ENCODE results near the gene TFIP11.

The TFIP11 gene

DNA sequence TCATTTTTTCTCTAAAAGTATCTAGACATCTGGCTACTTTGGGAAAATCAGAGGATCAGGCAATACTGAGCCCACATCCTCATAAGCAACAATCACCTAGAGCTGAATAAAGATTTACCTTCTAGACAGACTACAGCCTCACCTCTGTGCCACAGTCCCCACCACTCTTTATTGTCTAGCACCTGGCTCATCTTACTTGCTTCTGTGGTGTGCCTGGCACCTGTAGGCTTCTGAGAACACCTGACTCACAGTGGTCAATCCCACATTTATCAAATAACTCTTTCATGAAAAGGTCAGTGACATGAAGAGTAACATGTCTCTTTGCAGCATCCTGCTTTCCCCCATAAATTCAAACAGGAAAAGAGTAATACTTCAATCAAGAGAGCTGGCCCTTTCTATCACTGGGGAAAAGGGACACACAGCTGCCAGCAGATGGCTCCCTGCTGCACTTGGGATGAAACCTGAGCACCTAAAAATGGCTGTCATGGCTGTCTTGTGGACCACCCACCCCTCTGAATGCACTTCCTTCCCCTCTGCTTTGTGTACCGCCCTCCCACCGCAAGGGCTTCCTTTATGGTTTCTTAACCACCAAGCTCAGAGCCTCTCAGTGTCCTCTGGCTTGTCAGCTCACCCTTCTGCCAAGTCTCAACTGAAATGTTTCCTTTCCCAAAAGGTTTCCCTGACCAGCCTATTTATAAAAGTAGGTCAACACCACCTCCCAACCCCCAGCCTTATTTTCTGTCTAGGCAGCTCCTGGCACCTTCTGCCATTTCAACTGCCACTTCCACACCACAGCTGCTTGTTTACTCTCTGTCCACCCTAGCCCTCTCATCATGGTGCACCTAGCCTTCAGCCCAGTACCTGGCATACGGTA is 9.3 kb downstream of the TFIP11 start:
- peak; percentile 95 to 96 for DNase-seq

DNA sequence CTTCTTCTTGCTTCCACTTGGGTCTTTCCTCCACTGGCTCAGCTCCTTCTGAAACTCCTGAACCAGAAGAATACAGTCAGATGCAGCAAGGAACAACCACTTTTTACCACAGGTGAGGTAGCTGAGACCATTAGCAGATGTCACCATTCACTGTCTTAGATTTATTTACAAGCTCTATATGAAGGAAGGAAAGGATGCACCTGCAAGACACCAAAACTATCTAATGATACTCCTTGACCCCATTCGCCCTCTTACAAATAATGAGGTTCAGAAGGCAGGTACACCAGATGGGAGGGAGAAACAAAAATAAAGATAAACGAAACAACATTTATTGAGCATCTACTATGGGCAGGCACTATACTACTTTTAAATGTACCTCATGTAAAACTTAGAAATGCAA is 10.3 kb downstream of the TFIP11 start:
- no peak for DNase-seq

DNA sequence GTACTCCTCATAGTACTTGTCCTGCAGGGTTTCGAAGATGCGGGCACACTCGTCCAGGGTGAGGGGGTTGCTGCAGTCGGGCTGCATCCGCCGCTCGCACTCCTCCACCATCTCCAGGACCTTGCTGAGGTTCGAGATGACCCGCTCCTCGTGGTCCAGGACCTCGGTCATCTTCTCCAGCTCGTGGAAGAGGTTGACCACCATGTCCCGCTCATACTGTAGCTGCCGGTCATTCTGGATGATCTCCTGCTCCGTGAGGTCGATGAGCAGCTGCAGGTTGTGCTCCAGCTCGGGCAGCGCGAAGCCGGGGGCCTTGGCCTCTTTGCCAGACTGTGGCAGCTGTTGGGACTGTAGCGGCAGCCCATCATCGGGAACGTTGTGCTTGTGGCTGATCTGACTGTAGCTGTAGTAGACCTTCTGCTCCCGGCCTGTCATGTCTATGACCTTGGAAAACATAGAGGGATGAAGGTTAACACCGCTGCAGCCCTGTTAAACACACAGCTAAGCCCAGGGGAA is 13.0 kb downstream of the TFIP11 start:
- no peak for DNase-seq

DNA sequence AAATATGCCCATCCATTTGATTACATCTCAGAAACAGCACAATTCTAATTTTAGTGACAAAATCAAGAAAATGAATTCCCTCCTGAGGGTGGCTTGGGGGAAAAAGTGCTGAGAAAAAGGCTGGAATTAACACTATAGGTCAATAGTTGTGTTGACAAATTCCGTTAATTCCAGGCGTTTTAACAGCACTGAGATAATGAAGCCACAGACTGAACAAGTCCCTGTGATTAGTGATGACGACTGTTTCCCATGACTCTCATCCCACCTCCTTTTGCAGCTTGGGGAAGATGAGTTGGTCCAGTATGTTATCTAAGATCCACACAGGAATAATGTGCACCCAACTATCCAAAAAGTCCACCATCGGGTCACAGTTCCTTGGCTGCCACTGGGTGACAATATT is 15.8 kb downstream of the TFIP11 start:
- DNase-seq = no peak

DNA sequence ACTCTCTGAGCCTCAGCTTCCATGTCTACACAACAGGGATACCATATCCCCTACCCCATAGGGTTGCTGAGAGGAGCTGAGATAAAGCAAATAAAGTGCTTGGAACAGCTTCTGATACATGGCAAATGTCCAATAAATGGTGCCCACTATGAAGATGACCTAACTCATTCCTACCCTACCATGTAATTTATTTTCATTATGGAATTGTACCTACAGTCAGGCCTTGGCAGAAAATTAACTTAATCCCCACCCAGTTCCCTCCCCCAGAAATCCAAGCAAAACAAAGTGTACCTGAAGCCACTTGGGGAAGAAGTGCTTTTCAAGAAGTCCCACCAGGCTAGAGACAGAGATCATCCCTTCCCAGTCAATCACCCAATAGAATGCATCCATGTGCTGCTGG is 17.8 kb downstream of the TFIP11 start:
- DNase-seq = no peak

DNA sequence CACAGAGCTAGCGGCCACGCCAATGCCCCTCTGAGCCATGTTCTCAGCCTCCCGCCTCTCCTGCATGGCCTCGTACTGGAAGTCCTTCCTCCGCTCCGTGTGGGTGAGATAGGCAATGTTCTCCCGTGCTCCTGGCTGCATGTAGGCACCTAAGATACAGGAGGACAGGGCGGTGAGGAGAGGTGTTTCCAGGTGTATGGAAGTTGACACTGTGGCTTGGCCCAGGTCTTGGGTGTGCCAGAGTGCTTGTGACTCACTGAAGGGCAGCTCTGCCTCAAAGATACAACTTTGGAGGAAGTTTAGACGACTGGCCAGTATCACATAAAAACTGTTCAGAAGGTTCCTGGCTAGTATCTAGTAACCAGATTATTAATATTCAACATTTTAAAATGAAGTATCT is 20.1 kb downstream of the TFIP11 start:
- DNase-seq = no peak

DNA sequence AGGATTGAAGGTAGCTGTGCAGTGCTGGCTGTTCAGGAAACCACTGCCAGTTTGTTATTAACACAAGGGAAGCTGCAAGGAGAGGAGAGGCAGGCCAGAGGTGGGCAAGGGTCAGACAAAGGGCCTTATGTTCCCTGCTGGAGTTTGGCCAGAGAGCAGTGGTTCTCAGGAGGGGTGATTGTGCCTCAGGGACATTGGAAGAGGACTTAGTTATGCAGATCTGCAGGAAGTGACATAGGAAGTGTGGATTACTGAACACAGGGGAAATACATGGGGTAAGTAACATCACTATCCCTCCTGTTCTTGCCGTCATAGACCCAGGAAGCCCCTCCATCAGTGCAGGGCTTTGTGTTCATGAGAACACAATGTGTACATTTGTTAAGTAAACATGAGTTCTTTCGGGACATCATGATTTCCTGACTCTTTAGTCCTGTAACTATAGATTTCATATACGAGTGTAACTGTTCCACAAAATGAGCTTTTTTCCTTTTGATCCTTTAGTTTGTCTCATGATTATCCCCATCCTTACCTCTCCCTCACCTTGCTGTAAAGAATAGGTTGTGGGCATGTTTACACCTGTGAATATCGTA is 22.7 kb downstream of the TFIP11 start:
- DNase-seq = no peak

DNA sequence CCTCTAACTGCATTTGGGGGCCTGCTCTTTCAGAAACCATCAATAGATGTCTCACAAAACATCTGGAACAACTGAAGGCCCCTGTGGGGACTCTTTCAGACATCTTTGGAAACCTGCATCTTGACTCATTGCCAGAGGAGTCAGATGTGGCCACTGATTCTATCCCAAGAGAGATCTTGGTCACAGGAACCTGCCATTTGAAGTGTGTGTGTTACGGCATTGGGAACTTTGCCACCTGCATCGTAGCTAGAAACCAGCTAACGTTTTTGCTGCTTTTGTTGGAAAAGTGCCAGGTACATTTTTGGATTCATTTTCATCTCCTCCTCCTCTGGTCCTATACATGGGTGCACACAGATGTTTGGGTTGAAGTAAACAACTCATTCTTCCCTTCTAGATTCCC is 24.3 kb downstream of the TFIP11 start:
- no peak for DNase-seq

DNA sequence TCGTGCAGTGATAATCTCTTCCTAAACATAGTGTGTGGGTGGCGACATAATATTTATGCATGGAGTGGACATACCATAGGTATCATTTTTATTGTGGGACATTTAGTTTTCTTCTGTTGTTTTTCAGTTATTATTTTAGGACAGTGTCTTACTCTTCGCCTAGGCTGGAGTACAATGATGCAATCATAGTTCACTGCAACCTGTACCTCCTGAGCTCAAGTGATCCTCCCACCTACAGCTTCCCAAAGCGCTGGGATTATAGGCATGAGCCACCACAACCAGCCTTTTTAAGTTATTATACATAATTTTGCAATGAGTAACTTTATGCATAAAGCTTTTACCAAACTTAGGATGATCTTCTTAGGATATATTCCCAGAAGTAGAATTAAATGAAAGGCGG is 25.9 kb downstream of the TFIP11 start:
- no peak for DNase-seq

DNA sequence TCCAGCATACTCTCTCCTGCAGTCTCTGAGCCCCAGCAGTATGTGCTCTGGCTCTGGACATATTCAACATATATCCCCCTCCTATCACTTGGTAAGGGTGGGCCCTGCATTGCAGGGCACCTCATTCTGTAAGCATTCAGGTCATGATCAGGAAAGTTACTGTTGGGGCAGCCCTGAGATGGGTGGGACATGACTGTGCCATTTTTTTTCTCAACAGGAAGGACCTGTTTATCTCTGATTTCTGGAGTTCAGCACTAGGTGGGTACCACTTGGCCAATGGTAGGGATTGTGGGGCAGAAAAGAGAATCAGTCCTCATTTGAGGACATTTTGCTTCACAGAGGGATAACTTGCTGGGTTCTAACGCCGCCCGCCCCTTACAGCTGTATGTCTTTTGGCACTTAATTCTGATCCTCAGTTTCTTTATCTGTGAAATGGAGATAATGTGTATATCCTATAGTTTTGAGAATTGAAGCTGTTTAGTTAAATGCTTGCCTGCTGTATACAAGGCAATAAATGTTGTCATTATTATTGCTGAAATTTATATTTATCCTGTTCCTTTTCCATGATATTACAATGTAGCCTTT is 26.4 kb downstream of the TFIP11 start:
- DNase-seq = no peak

DNA sequence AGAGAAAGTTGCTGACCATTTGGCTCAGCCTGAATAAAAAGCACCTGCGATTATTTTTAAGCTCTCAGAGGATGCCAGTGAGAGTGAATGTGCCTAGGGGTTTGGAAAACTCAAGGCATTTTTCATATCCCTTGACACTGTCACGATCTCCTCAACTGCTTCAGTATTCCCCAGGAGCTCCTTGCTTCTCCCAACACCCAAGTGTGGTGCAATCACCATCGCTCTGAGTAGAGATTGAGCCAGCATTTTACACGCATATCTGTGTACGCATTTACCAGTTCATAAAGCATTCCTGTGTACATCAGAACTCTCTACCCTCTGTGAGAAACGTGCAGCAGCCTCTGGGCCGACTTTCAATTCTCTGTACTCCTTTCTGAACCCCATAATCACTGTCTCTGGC is 27.3 kb downstream of the TFIP11 start:
- DNase-seq = no peak

DNA sequence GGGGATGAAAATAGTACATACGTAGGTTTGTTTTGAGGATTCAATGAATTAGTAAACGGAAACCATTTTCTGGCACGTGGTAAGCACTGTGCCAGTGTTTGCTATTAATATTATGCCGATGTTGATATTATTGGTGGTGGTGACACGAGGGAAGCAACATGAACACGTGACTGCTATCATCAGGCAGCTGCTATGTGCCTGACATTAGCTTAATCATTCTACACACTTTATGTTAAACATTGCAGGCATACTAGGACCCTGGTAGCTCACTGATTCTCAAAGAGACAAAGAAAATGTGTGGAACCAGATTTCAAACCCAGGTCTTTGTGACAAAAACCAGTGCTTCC is 27.9 kb downstream of the TFIP11 start:
- no peak for DNase-seq

DNA sequence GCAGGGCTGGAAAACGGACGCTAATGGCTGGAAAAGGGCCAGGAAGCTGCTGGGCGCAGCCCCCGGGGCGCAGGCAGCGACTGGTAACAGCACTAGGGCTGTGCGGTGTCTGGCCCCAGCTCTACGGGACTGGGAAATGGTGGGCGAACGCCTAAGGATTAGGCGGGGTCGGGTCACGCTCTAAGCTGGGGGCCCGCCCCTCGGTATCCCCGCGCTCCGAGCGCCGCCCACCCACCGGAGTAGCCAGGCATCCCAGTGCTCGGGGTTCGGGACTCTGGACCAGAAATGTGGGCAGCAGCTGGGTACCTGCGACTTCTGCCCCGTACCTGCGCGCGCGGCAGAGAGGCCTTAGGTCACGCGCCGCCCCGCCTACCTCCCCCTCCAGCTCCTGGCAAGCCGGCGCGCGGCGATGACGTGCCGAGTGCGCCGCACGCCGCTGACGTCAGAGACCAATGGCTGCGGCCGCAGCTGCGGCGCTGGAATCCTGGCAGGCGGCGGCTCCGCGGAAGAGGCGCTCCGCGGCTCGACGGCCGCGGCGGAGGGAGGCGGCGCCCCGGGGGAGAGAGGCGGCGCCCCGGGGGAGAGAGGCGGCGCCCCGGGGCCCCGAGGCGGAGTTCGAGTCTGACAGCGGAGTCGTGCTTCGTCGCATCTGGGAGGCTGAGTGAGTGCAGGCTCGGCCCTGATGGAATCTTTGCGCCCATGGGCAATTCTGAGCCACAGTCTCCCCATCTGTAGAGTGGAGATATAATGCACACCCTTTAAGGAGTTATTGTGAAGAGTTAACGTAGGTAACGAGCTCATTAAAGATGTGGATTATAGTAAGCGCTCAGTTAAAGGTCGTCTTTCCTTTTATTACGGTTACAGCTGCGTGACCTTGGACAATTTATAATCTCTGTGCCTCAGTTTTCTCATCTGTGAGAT is 28.6 kb downstream of the TFIP11 start, which contains the start of the genes HPS4 and SRRD:
HPS4 (minus strand) TSS at position 345 of the 921 bp plus-strand sequence. CDS start 2,021 bp downstream, outside the sequence.
SRRD (plus strand) TSS at position 439 of the 921 bp plus-strand sequence; CDS start at position 453, 14 bp downstream.
- DNase-seq = peak; percentile 66 to 79

DNA sequence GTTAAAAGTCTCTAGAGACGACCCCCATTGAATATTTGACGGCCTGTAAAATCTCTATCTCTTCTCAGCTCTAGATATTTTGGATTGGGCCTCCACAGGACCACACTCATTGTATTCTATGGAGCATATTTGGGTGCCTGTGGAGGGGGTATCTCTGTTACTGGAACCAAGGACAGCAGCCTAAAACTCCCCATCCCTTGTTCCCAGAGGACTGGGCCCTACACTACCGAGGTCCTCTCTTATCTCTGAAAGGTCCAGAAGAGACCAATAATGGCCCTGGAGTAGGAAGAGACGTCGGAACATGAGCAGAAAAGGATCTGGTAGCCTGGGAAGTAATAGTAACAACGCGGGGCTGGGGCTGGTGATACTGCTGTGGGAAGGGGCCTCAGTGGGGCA is 29.2 kb downstream of the TFIP11 start:
- peak in 1 of 2 experiments; percentile 10 for DNase-seq

DNA sequence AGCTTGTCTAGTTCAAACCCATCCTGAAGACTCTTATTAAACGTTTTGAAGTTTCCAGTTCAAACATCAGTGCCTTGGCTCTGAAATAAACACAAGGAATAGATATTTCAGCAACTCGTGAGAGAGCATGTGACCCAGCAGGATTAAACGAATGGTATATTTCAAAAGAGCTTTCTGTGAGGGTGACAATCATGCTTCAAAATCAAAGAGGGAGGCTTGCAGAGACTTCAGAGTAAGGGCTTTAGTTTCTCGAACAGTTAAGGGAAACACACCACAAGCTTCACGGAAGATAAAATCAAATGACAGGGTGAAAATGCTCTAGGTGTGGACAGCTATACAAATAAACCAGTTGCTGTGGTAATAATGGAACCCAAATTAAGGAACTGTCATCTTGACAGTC is 30.1 kb downstream of the TFIP11 start:
- DNase-seq = no peak

DNA sequence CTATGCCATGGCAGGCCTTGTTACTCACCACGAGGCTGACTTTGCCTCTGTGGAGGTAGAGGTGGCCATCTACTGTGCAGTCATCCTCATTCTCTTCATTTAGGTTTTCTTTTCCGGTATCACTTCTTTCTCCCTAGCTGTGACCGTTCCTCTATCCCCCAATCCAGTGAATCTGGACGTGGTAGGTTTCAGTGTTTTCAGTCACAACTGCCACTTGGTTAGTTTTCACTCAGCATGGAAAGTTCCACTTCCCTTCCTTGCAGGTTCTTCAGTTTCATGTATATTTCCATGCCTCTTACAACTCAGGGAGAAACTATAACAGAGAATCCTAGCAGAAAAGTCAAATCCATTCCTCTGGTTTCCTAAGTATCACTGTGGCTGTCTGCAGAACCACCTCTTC is 30.6 kb downstream of the TFIP11 start:
- DNase-seq = no peak

DNA sequence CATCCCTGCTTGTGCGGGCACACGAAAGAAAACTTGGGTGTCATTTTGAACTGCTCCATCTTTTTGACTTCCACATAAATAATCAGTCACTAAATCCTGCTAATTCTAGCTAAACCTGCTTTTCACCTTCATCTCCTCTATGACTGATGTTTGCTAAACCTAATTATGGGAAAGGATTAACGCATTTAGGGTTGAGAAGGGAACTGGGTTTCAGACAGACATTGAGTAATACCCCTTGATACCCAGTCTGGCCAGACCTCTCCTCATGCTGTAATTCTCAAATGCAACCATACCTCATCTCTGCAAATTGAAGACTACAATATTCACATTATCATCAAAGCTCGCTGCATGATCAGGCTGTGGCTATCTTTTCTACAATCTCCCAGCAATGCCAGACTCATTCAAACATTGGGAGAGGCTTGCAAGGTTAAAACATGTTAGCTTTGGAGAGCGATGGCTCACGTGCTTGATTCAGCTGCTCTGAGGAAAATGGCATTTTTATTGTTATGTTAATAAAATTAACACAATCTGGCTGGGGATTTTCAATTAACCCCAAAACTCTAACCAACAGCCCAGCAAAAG is 31.1 kb downstream of the TFIP11 start:
- no peak for DNase-seq

DNA sequence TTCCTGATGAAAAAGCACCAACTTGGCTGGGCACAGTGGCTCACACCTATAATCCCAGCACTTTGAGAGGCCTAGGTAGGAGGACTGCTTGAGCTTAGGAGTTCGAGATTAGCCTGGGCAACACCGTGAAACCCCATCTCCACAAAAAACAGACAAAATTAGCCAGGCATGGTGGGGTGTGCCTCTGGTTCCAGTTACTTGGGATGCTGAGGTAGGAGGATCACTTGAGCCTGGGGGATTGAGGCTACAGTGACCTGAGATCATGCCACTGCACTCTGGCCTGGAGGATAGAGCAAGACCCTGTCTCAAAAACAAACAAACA is 31.7 kb downstream of the TFIP11 start:
- DNase-seq = no peak

DNA sequence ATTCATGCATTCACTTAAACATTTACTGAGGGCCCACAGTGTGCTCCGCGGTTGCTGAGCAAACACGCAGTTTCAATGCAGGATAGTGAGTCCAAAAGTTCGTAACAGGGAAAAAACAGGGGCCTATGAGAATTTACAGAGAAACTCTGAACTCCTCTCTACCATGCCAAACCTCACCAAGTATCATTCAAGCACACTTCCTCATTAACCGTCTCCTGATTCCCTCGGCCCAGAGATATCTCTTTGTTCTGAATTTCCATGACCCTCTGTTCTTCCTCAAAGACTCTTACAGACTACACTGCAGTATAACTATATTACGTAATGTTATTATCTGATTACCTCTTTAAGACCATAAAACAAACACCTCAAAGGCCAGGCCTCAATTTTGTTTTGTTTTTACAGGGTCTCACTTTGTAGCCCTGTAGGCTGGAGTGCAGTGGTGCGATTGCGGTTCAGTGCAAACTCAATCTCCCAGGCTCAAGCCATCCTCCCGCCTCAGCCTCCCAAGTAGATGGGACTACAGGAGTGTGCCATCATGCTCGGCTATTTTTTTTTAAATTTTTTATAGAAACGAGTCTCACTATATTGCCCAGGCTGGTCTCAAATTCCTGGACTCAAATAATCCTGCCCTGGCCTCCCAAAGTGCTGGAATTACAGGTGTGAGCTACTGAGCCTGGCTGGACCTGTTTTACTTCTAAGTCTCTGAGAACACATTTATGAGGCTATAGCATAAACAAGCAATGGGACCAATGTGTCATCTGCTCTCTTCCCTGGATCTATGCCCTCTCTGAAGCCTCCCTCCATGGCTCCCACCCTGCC is 32.3 kb downstream of the TFIP11 start:
- peak; percentile 65 to 78 for DNase-seq

DNA sequence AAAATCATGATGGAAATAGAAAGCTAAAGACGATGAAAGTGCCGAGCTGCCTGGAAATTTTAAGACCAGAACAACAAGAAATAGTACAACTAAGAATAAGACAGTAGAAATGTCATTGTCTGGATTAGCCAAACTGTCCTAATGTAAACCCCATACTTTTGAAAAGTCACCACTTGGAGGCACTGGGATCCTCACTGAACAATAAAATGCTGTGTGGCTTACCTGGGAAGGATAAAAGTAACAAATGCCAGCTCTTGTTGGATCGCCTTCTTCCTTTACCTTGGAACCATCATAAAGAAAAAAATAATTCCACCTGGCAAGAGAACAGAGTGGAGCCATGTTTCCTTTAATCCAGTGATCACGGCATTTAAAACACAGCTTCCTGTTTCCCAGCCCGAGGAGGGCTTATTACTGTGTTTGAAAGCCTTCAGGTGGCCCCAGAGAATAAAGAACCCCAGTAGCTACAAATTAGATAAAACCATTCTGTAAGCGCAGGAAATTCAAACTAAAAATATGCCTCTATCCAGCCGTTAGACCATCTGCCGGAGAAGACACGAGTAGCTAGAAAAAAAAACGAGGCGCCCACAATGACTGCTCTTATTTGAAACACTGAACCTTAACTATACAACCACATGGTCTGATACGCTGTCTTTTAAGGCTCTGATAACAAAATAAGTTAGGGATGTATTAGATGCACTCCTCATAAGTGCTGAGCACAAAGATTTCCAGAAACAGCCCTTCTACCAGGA is 33.1 kb downstream of the TFIP11 start:
- peak; percentile 49 to 56 for DNase-seq

DNA sequence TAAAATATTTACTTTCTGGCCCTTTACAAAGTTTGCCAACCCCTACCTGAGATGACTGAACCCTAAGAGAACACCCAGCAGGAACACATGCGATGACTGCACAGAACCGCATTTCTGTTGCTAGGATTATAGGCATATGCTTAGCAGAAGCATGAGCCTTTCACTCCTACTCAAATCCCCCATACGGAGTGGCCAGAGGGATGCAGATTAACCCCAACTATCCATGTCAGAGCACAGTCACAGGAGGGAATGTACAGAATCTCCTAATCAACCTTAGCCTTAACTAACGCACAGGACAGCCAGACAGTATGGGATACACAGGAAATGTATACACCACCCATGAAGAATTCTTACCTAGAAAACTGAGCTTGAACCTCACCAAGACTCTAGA is 34.9 kb downstream of the TFIP11 start:
- no peak for DNase-seq

All from Kasumi-1 (cell line).